Neuronal stem cell (in vitro differentiated cells): ENCODE data around the gene RERG.

Experiments used
- DNase-seq: peaks from one replicate; pipeline ENCODE4 v3.0.0-alpha.2; 2013; ENCODE audit warnings: low spot score
- H2AFZ ChIP-seq: one replicate; pipeline ENCODE4 v1.6.1; 2013; ENCODE audit warnings: mild to moderate bottlenecking, low read length, inconsistent platforms
- H2AK5ac ChIP-seq: 2 replicates; pipeline ENCODE4 v1.6.1; 2013; ENCODE audit warnings: low read depth, mild to moderate bottlenecking, inconsistent platforms, low read length, moderate library complexity, mixed read lengths
- H2BK120ac ChIP-seq: 2 replicates; pipeline ENCODE4 v1.6.1; 2013; ENCODE audit warnings: low read depth, mild to moderate bottlenecking, inconsistent platforms, low read length, moderate library complexity, mixed read lengths
- H2BK12ac ChIP-seq: one replicate; pipeline ENCODE4 v1.6.1; 2013; ENCODE audit warnings: low read length, inconsistent platforms
- H2BK15ac ChIP-seq: 2 replicates; pipeline ENCODE4 v1.6.1; 2013; ENCODE audit warnings: mild to moderate bottlenecking, low read length, inconsistent platforms, mixed read lengths
- H2BK5ac ChIP-seq: one replicate; pipeline ENCODE4 v1.6.1; 2013; ENCODE audit warnings: inconsistent platforms, mild to moderate bottlenecking, low read length, moderate library complexity
- H3K14ac ChIP-seq: one replicate; pipeline ENCODE4 v1.6.1; 2013; ENCODE audit warnings: low read length, inconsistent platforms
- H3K18ac ChIP-seq: 2 replicates; pipeline ENCODE4 v1.6.1; 2013; ENCODE audit warnings: low read length, inconsistent platforms
- H3K23ac ChIP-seq: 2 replicates; pipeline ENCODE4 v1.6.1; 2013; ENCODE audit warnings: low read depth, mild to moderate bottlenecking, mixed read lengths, low read length, inconsistent platforms; ENCODE audit not compliant: poor library complexity
- H3K27ac ChIP-seq: replicated peaks from 3 replicates; pipeline ENCODE4 v1.5.1; 2013; ENCODE audit warnings: low read length, inconsistent platforms
- H3K27me3 ChIP-seq, 3 experiments: 2 replicates each; pipeline ENCODE4 v1.6.1; 2013; ENCODE audit warnings: low read length in 3 of 3, mild to moderate bottlenecking in 2 of 3, inconsistent platforms in 1 of 3, low read depth in 1 of 3, mixed read lengths in 1 of 3, moderate library complexity in 1 of 3; ENCODE audit not compliant: control insufficient read depth in 3 of 3, insufficient read depth in 3 of 3
- H3K36me3 ChIP-seq, 2 donors: replicated peaks in 1 of 2; 2 replicates each; pipeline ENCODE4 v1.6.1; 2013; ENCODE audit warnings: low read length in 2 of 2; ENCODE audit not compliant: control insufficient read depth in 2 of 2, insufficient read depth in 2 of 2
- H3K4ac ChIP-seq: 2 replicates; pipeline ENCODE4 v1.6.1; 2013; ENCODE audit warnings: inconsistent platforms, mild to moderate bottlenecking, low read length, moderate library complexity
- H3K4me1 ChIP-seq, 2 donors: 1 replicate in 1 of 2; 2 replicates in 1 of 2; pipeline ENCODE4 v1.6.1; 2013; ENCODE audit warnings: low read length in 2 of 2, low read depth in 1 of 2; ENCODE audit not compliant: control insufficient read depth in 2 of 2, insufficient read depth in 1 of 2
- H3K4me2 ChIP-seq: one replicate; pipeline ENCODE4 v1.6.1; 2013; ENCODE audit warnings: mild to moderate bottlenecking, low read length, inconsistent platforms; ENCODE audit not compliant: insufficient read depth, poor library complexity, severe bottlenecking
- H3K4me3 ChIP-seq, 2 donors: 2 replicates each; pipeline ENCODE4 v1.5.1; 2013; ENCODE audit warnings: low read length in 2 of 2, mild to moderate bottlenecking in 2 of 2, inconsistent platforms in 1 of 2, moderate library complexity in 1 of 2
- H3K79me1 ChIP-seq: one replicate; pipeline ENCODE4 v1.6.1; 2013; ENCODE audit warnings: low read depth, mild to moderate bottlenecking, inconsistent platforms, low read length, moderate library complexity
- H3K9ac ChIP-seq: one replicate; pipeline ENCODE4 v1.6.1; 2013; ENCODE audit warnings: mild to moderate bottlenecking, low read depth, low read length, inconsistent platforms; ENCODE audit not compliant: poor library complexity
- H3K9me3 ChIP-seq, 2 donors: replicated peaks in 1 of 2; 2 replicates each; pipeline versions ENCODE3 to v1.6.1; 2013; ENCODE audit warnings: low read length in 2 of 2, mild to moderate bottlenecking in 2 of 2, inconsistent platforms in 1 of 2, low read depth in 1 of 2, mixed read lengths in 1 of 2, moderate library complexity in 1 of 2; ENCODE audit not compliant: control insufficient read depth in 2 of 2, insufficient read depth in 1 of 2
- H4K8ac ChIP-seq: one replicate; pipeline ENCODE4 v1.6.1; 2013; ENCODE audit warnings: low read depth, mild to moderate bottlenecking, inconsistent platforms, low read length, moderate library complexity
- H4K91ac ChIP-seq: one replicate; pipeline ENCODE4 v1.6.1; 2013; ENCODE audit warnings: low read length, low read depth, mild to moderate bottlenecking, inconsistent platforms; ENCODE audit not compliant: poor library complexity
- WGBS, 2 donors: extraction: QIAGEN DNeasy Blood & Tissue Kit; methylation state at CpG; one replicate each; pipeline ENCODE4 v1.1.7; 2013; ENCODE audit warnings: missing lambda C conversion rate in 2 of 2, mixed read lengths in 1 of 2; ENCODE audit not compliant: insufficient read length in 2 of 2, insufficient replicate concordance in 1 of 2; ENCODE audit errors: extremely low coverage in 2 of 2; 5-methylcytosine and 5-hydroxymethylcytosine counted together

The RERG gene

DNA sequence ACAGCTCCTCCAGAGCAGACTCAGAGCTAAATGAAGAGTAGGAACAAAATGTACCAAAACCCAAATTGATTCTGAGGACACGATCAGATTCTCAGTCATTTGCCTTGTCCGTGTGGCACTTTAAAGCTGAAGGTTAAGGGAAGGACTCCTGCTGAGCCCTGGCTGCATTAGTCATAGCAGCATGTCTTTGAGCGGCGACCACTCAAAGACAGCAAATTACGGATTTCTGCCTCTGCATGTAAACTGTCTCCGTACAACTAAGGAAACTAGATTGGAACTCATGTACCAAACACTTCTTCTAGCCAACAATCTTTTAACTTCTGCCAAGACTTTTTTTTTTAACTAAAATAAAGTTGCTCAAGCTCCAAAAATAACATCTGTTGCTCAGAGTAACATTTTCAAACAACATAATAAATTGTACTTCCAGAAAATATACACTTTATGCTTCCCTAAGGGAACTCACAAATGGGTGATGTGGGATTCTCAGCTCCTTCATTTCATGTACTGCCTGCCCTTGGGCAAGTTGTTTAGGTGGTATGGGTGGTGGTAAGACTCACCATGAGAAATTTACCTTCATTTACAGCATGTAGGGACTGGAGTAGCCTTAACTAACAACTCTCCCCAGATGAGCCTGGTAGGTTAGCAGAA, 56.1 kb downstream of the RERG start:
- Histone ChIP-seq H3K27me3 (peaks cover 0 to 7% (median 0%) of the 10 kb centered on the region in 3 experiments), H4K91ac (no peak overlapping the region), H3K9me3 (no peaks in the 10 kb centered on the region), H2BK12ac (no peak overlapping the region), H3K9ac (no peak overlapping the region), H2BK120ac (no peak overlapping the region), H2BK5ac (no peak overlapping the region), H2BK15ac (no peak overlapping the region), H3K4me2 (no peak overlapping the region), H3K36me3 (no peaks in the 10 kb centered on the region), H4K8ac (no peak overlapping the region), H3K18ac (no peak overlapping the region), H3K27ac (no peak overlapping the region), H3K79me1 (no peaks in the 10 kb centered on the region), H3K4me1 (no peaks in the 10 kb centered on the region), H2AK5ac (no peak overlapping the region), H3K23ac (no peak overlapping the region), H3K14ac (no peak overlapping the region), H2AFZ (no peak overlapping the region), H3K4ac (no peak overlapping the region), H3K4me3 (no peak overlapping the region)
- WGBS, 2 donors = no CpG with 5 or more reads among the region's 6 CpGs
- no peak for DNase-seq

GRCh38 chr12:15163030-15163976, 57.9 kb downstream of the RERG start:
- no peak overlapping the region for H3K4me3 ChIP-seq
- no peaks in the 10 kb centered on the region for H3K9me3 ChIP-seq
- H3K36me3 ChIP-seq = no peaks in the 10 kb centered on the region
- no peak overlapping the region for H3K9ac ChIP-seq
- no peak overlapping the region for H2BK15ac ChIP-seq
- no peaks in the 10 kb centered on the region for H3K79me1 ChIP-seq
- no peak overlapping the region for H3K4me2 ChIP-seq
- H2BK5ac ChIP-seq = no peak overlapping the region
- no peak overlapping the region for H3K23ac ChIP-seq
- H3K27me3 ChIP-seq = peaks cover 0 to 7% (median 0%) of the 10 kb centered on the region in 3 experiments
- H2BK12ac ChIP-seq = no peak overlapping the region
- H4K8ac ChIP-seq = no peak overlapping the region
- no peak overlapping the region for H2BK120ac ChIP-seq
- H2AFZ ChIP-seq = no peak overlapping the region
- H3K27ac ChIP-seq = no peak overlapping the region
- H3K4me1 ChIP-seq = no peaks in the 10 kb centered on the region
- no peak overlapping the region for H3K18ac ChIP-seq
- DNase-seq = no peak
- no peak overlapping the region for H2AK5ac ChIP-seq
- no peak overlapping the region for H4K91ac ChIP-seq
- H3K14ac ChIP-seq = no peak overlapping the region
- WGBS, 2 donors = no CpG with 5 or more reads among the region's 11 CpGs
- no peak overlapping the region for H3K4ac ChIP-seq

GRCh38 chr12:15158083-15158482, 63.1 kb downstream of the RERG start:
- no peak overlapping the region for H3K9ac ChIP-seq
- H3K14ac ChIP-seq = no peak overlapping the region
- no peak overlapping the region for H2BK5ac ChIP-seq
- H3K4me2 ChIP-seq = no peak overlapping the region
- no peak overlapping the region for H4K91ac ChIP-seq
- H3K79me1 ChIP-seq = no peaks in the 10 kb centered on the region
- H3K4me1 ChIP-seq = no peaks in the 10 kb centered on the region
- no peak overlapping the region for H2BK15ac ChIP-seq
- H2BK120ac ChIP-seq = no peak overlapping the region
- no peak overlapping the region for H3K23ac ChIP-seq
- H3K27me3 ChIP-seq = no peaks in the 10 kb centered on the region
- DNase-seq = no peak
- H3K4me3 ChIP-seq = no peak overlapping the region
- no peak overlapping the region for H4K8ac ChIP-seq
- no peak overlapping the region for H2BK12ac ChIP-seq
- no peak overlapping the region for H2AFZ ChIP-seq
- no CpG with 5 or more reads among the region's 3 CpGs for WGBS, 2 donors
- H3K9me3 ChIP-seq = no peaks in the 10 kb centered on the region
- H2AK5ac ChIP-seq = no peak overlapping the region
- no peaks in the 10 kb centered on the region for H3K36me3 ChIP-seq
- no peak overlapping the region for H3K18ac ChIP-seq
- no peak overlapping the region for H3K4ac ChIP-seq
- no peak overlapping the region for H3K27ac ChIP-seq

DNA sequence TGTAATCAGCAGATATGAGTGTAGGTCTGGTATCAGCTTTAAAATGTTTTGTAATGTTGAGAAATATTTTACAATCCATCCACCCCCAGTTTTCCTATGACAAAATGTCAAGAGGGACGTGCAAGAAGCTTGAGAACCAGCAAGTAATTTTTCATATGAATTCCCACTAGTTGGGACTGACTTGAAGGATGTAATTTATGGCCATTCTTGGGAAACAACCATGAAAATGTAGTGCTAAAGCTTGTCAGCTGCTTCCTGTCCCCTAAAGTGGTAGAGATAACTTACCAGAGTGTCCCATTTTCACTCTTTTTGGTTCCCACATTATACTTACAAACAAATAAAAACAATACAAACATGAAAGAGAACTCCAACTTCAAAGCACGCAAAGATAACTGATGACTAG, 63.9 kb downstream of the RERG start:
- no peak overlapping the region for H3K14ac ChIP-seq
- H3K4me3 ChIP-seq = no peak overlapping the region
- no CpG with 5 or more reads among the region's 2 CpGs for WGBS, 2 donors
- H2AK5ac ChIP-seq = no peak overlapping the region
- no peak overlapping the region for H2BK5ac ChIP-seq
- H3K36me3 ChIP-seq = no peaks in the 10 kb centered on the region
- no peak overlapping the region for H2BK120ac ChIP-seq
- H3K9me3 ChIP-seq = no peaks in the 10 kb centered on the region
- H3K27ac ChIP-seq = no peak overlapping the region
- no peak overlapping the region for H3K4me2 ChIP-seq
- no peak overlapping the region for H4K8ac ChIP-seq
- no peaks in the 10 kb centered on the region for H3K79me1 ChIP-seq
- no peaks in the 10 kb centered on the region for H3K27me3 ChIP-seq
- no peak overlapping the region for H3K9ac ChIP-seq
- H3K4me1 ChIP-seq = no peaks in the 10 kb centered on the region
- H2BK12ac ChIP-seq = no peak overlapping the region
- DNase-seq = no peak
- no peak overlapping the region for H2BK15ac ChIP-seq
- no peak overlapping the region for H4K91ac ChIP-seq
- H3K23ac ChIP-seq = no peak overlapping the region
- no peak overlapping the region for H3K18ac ChIP-seq
- H2AFZ ChIP-seq = no peak overlapping the region
- H3K4ac ChIP-seq = no peak overlapping the region
